Measurements from ENCODE around the gene IHH. TPM values are rescaled to one million over a fixed set of nuclear protein-coding genes. Genes with fewer than 3 reads are reported as not detected.

IHH gene
- total RNA-seq, 1 experiment from 2014 or later = 13.4 TPM

GRCh38 chr2:219041252-219041651 lies 19.5 kb downstream of the IHH start, which contains the start of gene CFAP65:
CFAP65 (minus strand) TSS chr2:219041516; CDS start chr2:219039048, 2,468 bp downstream.
- DNase-seq (ENCODE audit: low spot score) = no peak

- no peak for DNase-seq (ENCODE audit: low spot score)
Measured at GRCh38 chr2:219038600-219038999, 22.1 kb downstream of the IHH start.

- no peak for DNase-seq (ENCODE audit: low spot score)
Measured at GRCh38 chr2:219037783-219038499, 22.8 kb downstream of the IHH start.

GRCh38 chr2:219035942-219036341 lies 24.8 kb downstream of the IHH start:
- no peak for DNase-seq (ENCODE audit: low spot score)

GRCh38 chr2:219034823-219035222 lies 25.9 kb downstream of the IHH start:
- DNase-seq (ENCODE audit: low spot score) = no peak

GRCh38 chr2:219032051-219032745 lies 28.5 kb downstream of the IHH start:
- no peak for DNase-seq (ENCODE audit: low spot score)

- DNase-seq (ENCODE audit: low spot score) = no peak
Measured at GRCh38 chr2:219031005-219031738, 29.5 kb downstream of the IHH start.

- DNase-seq (ENCODE audit: low spot score) = no peak
Measured at GRCh38 chr2:219030177-219030940, 30.4 kb downstream of the IHH start.

- DNase-seq (ENCODE audit: low spot score) = peak; percentile 90
Measured at GRCh38 chr2:219029829-219030165, 30.9 kb downstream of the IHH start.

GRCh38 chr2:219028996-219029828 lies 31.5 kb downstream of the IHH start:
- no peak for DNase-seq (ENCODE audit: low spot score)

GRCh38 chr2:219028141-219028540 lies 32.6 kb downstream of the IHH start:
- DNase-seq (ENCODE audit: low spot score) = no peak

- DNase-seq (ENCODE audit: low spot score) = no peak
Measured at GRCh38 chr2:219027511-219028055, 33.1 kb downstream of the IHH start.

- DNase-seq (ENCODE audit: low spot score) = no peak
Measured at GRCh38 chr2:219026946-219027345, 33.8 kb downstream of the IHH start.

- DNase-seq (ENCODE audit: low spot score) = no peak
Measured at GRCh38 chr2:219025637-219026585, 34.8 kb downstream of the IHH start.

GRCh38 chr2:219024059-219024458 lies 36.7 kb downstream of the IHH start:
- DNase-seq (ENCODE audit: low spot score) = no peak

- DNase-seq (ENCODE audit: low spot score) = no peak
Measured at GRCh38 chr2:219023045-219023605, 37.6 kb downstream of the IHH start.

- no peak for DNase-seq (ENCODE audit: low spot score)
Measured at GRCh38 chr2:219022616-219023015, 38.1 kb downstream of the IHH start.

- no peak for DNase-seq (ENCODE audit: low spot score)
Measured at GRCh38 chr2:219022041-219022440, 38.7 kb downstream of the IHH start.

GRCh38 chr2:219021591-219021990 lies 39.1 kb downstream of the IHH start:
- no peak for DNase-seq (ENCODE audit: low spot score)

Measured in HT-29 (cell line).